T47D (cell line): ENCODE measurements around the gene IGFALS.

ENCODE experiments used
- DNase-seq, 2 experiments: peaks; one replicate each; pipeline versions ENCODE4 v3.0.0 to v3.0.0-alpha.2; 2011 to 2012; ENCODE audit warnings: low read depth in 1 of 2, low spot score in 1 of 2
- JUND ChIP-seq: IDR thresholded peaks from 2 replicates; pipeline ENCODE4 v1.6.1; 2012; ENCODE audit warnings: low read depth
- in situ Hi-C: cut with HindIII; loops from 2 replicates; pipeline ENCODE4 v1.10.0; 2016; ENCODE audit warnings: low sequenced_read_pairs, low pct_unique_long_range_greater_than_20kb

Gene IGFALS

GRCh38 chr16:1769402-1770300 lies 23.9 kb downstream of the IGFALS start:
- in situ Hi-C loops: no loop called here
- DNase-seq: no peak
- TF ChIP-seq JUND: no peak

- TF ChIP-seq JUND: no peak
- in situ Hi-C loops: no loop called here
- no peak for DNase-seq
Measured at GRCh38 chr16:1768767-1769401, 24.6 kb downstream of the IGFALS start.

DNA sequence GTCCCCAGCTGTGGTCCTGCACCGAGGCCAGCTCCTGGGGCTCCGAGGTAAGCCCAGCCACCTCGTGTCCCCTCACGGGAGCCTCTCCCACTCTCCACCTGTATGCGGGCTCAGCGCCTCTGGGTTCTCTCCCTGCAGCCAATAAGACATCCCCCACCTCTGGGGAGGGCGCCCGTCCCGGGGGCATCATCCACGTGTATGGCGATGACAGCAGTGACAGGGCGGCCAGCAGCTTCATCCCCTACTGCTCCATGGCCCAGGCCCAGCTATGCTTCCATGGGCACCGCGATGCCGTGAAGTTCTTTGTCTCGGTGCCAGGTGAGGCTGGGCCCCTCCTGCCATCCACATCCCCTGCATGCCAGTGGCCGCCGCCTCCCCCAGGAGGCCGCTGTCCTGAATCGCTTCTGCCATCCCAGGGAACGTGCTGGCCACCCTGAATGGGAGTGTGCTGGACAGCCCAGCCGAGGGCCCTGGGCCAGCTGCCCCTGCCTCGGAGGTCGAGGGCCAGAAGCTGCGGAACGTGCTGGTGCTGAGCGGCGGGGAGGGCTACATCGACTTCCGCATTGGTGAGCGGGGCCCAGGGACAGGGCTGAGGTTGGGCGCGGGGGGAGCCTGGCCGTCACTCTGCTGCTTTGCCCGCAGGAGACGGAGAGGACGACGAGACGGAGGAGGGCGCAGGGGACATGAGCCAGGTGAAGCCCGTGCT lies 25.3 kb downstream of the IGFALS start:
- in situ Hi-C loops: no loop called here
- TF ChIP-seq JUND: no peak
- DNase-seq: no peak

- TF ChIP-seq JUND: no peak
- in situ Hi-C loops: no loop called here
- DNase-seq: no peak
Measured at GRCh38 chr16:1767116-1767994, 26.1 kb downstream of the IGFALS start.

- no peak for TF ChIP-seq JUND
- in situ Hi-C loops: no loop called here
- DNase-seq: no peak
Measured at GRCh38 chr16:1766701-1767100, 26.8 kb downstream of the IGFALS start.

GRCh38 chr16:1766231-1766630 lies 27.3 kb downstream of the IGFALS start:
- no peak for DNase-seq
- in situ Hi-C loops: no loop called here
- TF ChIP-seq JUND: no peak

DNA sequence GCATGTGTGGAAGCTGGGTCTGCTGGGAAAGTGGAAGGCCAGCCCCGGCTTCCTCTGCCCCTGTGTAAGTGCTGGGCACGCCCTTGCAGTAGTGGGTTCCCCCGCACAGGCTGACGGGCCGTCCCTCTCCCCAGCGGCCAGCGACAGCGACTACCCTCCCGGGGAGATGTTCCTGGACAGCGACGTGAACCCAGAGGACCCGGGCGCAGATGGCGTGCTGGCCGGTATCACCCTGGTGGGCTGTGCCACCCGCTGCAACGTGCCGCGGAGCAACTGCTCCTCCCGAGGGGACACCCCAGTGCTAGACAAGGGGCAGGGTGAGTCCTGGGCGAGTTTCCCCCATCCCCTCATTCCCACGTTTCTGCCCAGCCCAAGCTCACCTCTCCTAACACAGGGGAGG lies 27.7 kb downstream of the IGFALS start:
- TF ChIP-seq JUND: no peak
- no peak for DNase-seq
- in situ Hi-C loops: no loop called here

DNA sequence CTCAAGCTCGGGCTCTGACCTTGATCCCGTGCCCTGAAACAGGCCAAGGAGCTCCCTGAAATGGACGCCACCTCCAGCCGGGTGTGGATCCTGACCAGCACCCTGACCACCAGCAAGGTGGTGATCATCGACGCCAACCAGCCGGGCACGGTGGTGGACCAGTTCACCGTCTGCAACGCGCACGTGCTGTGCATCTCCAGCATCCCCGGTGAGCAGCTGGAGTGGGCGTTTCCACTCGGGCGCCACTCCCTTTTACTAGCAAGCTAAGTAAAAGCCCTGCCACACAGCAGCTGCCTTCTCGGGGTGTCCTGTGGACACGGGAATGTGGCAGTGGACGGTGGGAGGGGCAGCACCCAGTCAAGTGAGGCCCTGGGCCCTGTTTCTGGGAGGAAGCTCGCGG lies 28.5 kb downstream of the IGFALS start:
- DNase-seq: no peak
- in situ Hi-C loops: no loop called here
- no peak for TF ChIP-seq JUND

GRCh38 chr16:1763521-1764511 lies 29.7 kb downstream of the IGFALS start:
- in situ Hi-C loops: no loop called here
- no peak for DNase-seq

GRCh38 chr16:1762879-1763520 lies 30.5 kb downstream of the IGFALS start:
- TF ChIP-seq JUND: no peak
- in situ Hi-C loops: no loop called here
- no peak for DNase-seq

More at GRCh38 chr16:1763521-1764511, 29.7 kb downstream of the IGFALS start:
- TF ChIP-seq JUND: no peak
